Measurements from ENCODE around the gene PGGT1B. TPM values are rescaled to one million over a fixed set of nuclear protein-coding genes. Genes with fewer than 3 reads are reported as not detected.

PGGT1B gene
- total RNA-seq, 1 donor from 2014 or later: 43.0 TPM

- no peaks in the 10 kb centered on the region for H3K9me3 Mint-ChIP-seq
- DNase-seq (ENCODE audit: extremely low spot score, unreplicated experiment): no peak
Measured at GRCh38 chr5:115179030-115179393, 83.7 kb downstream of the PGGT1B start.

DNA sequence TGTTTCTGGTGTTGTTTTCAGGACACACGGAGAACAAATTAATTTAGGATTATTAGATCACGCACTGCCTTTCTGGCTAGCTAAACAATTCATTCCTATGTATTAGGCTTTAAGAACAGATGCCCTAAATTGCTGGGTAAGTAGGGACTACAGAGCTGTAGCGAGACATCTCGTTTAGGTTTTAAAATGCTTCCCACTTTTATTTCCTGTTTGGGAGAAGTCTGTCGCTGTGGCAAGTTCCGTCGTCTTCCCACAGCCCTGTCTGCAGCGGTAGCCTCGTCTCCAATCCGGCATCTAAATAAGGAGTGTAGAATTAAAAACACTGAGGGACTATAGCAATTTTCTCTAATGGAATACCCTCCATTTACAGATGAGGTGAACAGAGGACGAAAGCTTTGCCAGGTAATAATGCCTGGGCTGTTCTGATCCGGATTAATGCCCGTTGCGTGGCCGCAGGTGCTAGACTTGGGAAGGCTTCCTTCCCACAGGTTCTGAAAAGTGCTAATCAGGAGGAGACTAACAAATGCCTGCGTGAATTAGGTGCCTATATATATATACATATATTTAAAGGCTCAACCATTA is 91.7 kb downstream of the PGGT1B start:
- peaks cover 58% of the 10 kb centered on the region for H3K27me3 Mint-ChIP-seq
- no peak for DNase-seq (ENCODE audit: extremely low spot score, unreplicated experiment)
- H3K4me1 Mint-ChIP-seq (ENCODE audit: unreplicated experiment): no peaks in the 10 kb centered on the region
- peaks cover 6% of the 10 kb centered on the region for H3K9me3 Mint-ChIP-seq
- H3K4me3 Mint-ChIP-seq: peak overlapping the region; percentile 85
- peak overlapping the region; percentile 72 for H3K27ac Mint-ChIP-seq
- TF ChIP-seq CTCF (conservative IDR thresholded peaks at IDR 0.05): no peak
- H3K36me3 Mint-ChIP-seq: peaks cover 15% of the 10 kb centered on the region

More at GRCh38 chr5:115179030-115179393, 83.7 kb downstream of the PGGT1B start:
- Mint-ChIP-seq H3K4me3 (peak overlapping the region; percentile 94), H3K27ac (no peak overlapping the region), H3K36me3 (no peaks in the 10 kb centered on the region), H3K27me3 (peaks cover 83% of the 10 kb centered on the region), H3K4me1 (ENCODE audit: unreplicated experiment) (no peaks in the 10 kb centered on the region)
- no peak for TF ChIP-seq CTCF (conservative IDR thresholded peaks at IDR 0.05)

GRCh38 chr5:115170134-115170928 is 92.3 kb downstream of the PGGT1B start:
- Mint-ChIP-seq H3K9me3 (peaks cover 6% of the 10 kb centered on the region), H3K4me1 (ENCODE audit: unreplicated experiment) (no peaks in the 10 kb centered on the region), H3K4me3 (peak overlapping the region; percentile 89), H3K36me3 (peaks cover 15% of the 10 kb centered on the region), H3K27ac (peak overlapping the region; percentile 72), H3K27me3 (peaks cover 57% of the 10 kb centered on the region)
- DNase-seq (ENCODE audit: extremely low spot score, unreplicated experiment): no peak
- TF ChIP-seq CTCF (conservative IDR thresholded peaks at IDR 0.05): no peak

DNA sequence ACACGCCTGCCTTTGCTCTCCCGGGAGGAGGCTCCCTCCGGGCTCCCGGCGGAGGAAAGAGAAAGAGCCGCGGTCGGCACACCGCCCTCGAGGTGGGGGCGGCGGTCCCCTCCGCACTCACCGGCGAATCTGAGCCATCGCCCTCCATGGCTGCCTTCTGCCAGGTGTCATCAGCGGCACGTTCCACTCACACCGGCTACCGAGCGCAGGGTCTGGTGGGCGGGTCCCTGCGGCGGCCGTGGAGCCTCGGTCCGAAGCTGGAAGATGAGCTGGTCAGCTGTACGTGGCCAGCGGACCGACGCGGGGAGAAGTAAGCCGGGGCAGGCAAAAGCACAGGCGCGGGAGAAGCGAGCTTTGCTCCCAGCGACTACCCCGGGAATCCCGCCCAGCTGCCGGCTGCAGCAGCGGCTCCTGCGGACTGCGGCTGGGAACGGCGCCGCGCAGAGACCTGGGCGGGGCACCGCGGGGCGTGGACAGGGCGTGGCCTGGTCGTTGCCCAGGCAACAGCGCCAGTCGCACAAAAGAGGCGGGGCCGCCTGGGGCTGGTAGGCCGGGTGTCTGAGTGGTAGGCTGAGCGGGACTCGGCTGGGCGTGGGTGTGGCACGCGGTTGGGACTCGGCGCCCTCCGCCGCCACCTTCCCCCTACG is 93.1 kb downstream of the PGGT1B start, which contains the start of gene TRIM36:
TSS of gene TRIM36 (minus strand) at position 422 of the 647 bp plus-strand sequence. CDS start at position 148, 274 bp downstream.
- Mint-ChIP-seq H3K4me1 (ENCODE audit: unreplicated experiment) (no peaks in the 10 kb centered on the region), H3K27me3 (peaks cover 55% of the 10 kb centered on the region), H3K27ac (peak within 1 kb of the TSS; percentile 72), H3K36me3 (peaks cover 15% of the 10 kb centered on the region), H3K4me3 (peak within 1 kb of the TSS; percentile 89), H3K9me3 (peaks cover 6% of the 10 kb centered on the region)
- no peak for TF ChIP-seq CTCF (conservative IDR thresholded peaks at IDR 0.05)
- peak; percentile 97 for DNase-seq (ENCODE audit: extremely low spot score, unreplicated experiment)

- Mint-ChIP-seq H3K4me1 (ENCODE audit: unreplicated experiment) (no peaks in the 10 kb centered on the region), H3K27ac (peak overlapping the region; percentile 70), H3K36me3 (peaks cover 19% of the 10 kb centered on the region), H3K27me3 (peaks cover 48% of the 10 kb centered on the region), H3K4me3 (peak overlapping the region; percentile 89), H3K9me3 (peaks cover 6% of the 10 kb centered on the region)
- TF ChIP-seq CTCF (conservative IDR thresholded peaks at IDR 0.05): no peak
- no peak for DNase-seq (ENCODE audit: extremely low spot score, unreplicated experiment)
Measured at GRCh38 chr5:115168829-115169486, 93.7 kb downstream of the PGGT1B start.
